HL-60 (cell line): ENCODE data around the gene SIAH1.
"Not testable (repeated sequence)": the region's sequence is repeated elsewhere in the genome, so short reads cannot be mapped to it uniquely, and the experiment has no call there.

ENCODE experiments used
- DNase-seq, 2 experiments: peaks; one replicate each; pipeline ENCODE4 v3.0.0-alpha.2; 2010 to 2020; ENCODE audit warnings: low read depth in 1 of 2, low spot score in 1 of 2
- H3K27ac ChIP-seq: fragments of 250-450 bp; sonication (Bioruptor Pico); replicated peaks from 2 replicates; pipeline ENCODE4 v1.5.1; 2020; ENCODE audit warnings: mild to moderate bottlenecking, moderate library complexity
- H3K27me3 ChIP-seq: fragments of 250-450 bp; sonication (Bioruptor Pico); 2 replicates; pipeline ENCODE4 v1.5.1; 2021; ENCODE audit warnings: mild to moderate bottlenecking, moderate library complexity; ENCODE audit not compliant: insufficient read depth, poor library complexity, severe bottlenecking
- H3K4me3 ChIP-seq: replicated peaks from 2 replicates; pipeline ENCODE4 v1.5.1; 2011; ENCODE audit warnings: mild to moderate bottlenecking, control low read depth, low read length; ENCODE audit not compliant: insufficient read depth
- CTCF ChIP-seq: IDR thresholded peaks from one replicate; pipeline ENCODE4 v1.5.1; 2011; ENCODE audit warnings: low read length, control low read depth, inconsistent platforms; ENCODE audit not compliant: insufficient read depth
- GABPA ChIP-seq: IDR thresholded peaks from 2 replicates; pipeline ENCODE4 v1.6.1; 2012; ENCODE audit warnings: low read depth
- POLR2AphosphoS5 ChIP-seq: IDR thresholded peaks from 2 replicates; pipeline ENCODE4 v1.6.1; 2012; ENCODE audit warnings: low read depth
- REST ChIP-seq: IDR thresholded peaks from 2 replicates; pipeline ENCODE4 v1.6.1; 2012; ENCODE audit warnings: low read depth; ENCODE audit not compliant: insufficient replicate concordance
- SPI1 ChIP-seq: IDR thresholded peaks from 2 replicates; pipeline ENCODE4 v1.6.1; 2012; ENCODE audit warnings: low read depth, mild to moderate bottlenecking, borderline replicate concordance

Gene SIAH1

GRCh38 chr16:48378276-48378675, 6.9 kb downstream of the SIAH1 start:
- TF ChIP-seq REST (no peak), CTCF (no peak), POLR2AphosphoS5 (no peak), GABPA (no peak), SPI1 (no peak)
- no peak for DNase-seq
- H3K27ac ChIP-seq = peak overlapping the region; percentile 20
- H3K4me3 ChIP-seq = no peak overlapping the region
- H3K27me3 ChIP-seq = no peaks in the 10 kb centered on the region

GRCh38 chr16:48377301-48377700, 7.9 kb downstream of the SIAH1 start:
- not testable (repeated sequence) for H3K27me3 ChIP-seq

DNA sequence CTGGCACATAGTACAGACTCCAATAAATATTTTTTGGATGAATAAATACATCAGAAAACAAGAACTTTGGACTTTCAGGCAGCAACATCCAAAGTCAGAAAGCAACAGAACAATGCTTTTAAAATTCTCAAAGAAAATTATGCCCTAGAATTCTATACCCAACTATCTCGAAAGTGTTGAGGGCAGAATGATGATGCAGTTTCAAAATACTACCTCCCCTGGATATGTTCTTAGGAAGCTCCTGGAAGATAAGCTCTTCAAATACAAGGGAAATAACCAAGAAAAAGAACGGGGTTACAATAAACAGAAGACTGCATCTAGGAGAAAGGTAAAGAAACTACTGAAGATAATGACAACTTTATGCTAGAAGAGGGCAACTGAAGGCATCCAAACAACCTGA, 11.0 kb downstream of the SIAH1 start:
- H3K27ac ChIP-seq = no peak overlapping the region
- no peaks in the 10 kb centered on the region for H3K27me3 ChIP-seq
- no peak for DNase-seq
- H3K4me3 ChIP-seq = no peak overlapping the region
- no peak for TF ChIP-seq SPI1
- TF ChIP-seq POLR2AphosphoS5 = no peak
- no peak for TF ChIP-seq GABPA
- TF ChIP-seq REST = no peak
- no peak for TF ChIP-seq CTCF

More at GRCh38 chr16:48377301-48377700, 7.9 kb downstream of the SIAH1 start:
- not testable (repeated sequence) for H3K4me3 ChIP-seq, DNase-seq, H3K27ac ChIP-seq

- Histone ChIP-seq H3K27me3 (no peaks in the 10 kb centered on the region), H3K27ac (no peak overlapping the region), H3K4me3 (no peak overlapping the region)
- peak; percentile 41; the same call in 1 of the 2 replicates for TF ChIP-seq SPI1
- no peak for TF ChIP-seq REST
- DNase-seq = peak in 1 of 2 experiments; percentile 16
These were observed 11.8 kb downstream of the SIAH1 start for GRCh38 chr16:48373258-48374029.
